Smooth muscle cell (in vitro differentiated cells): ENCODE measurements around the gene TLK1. TPM values are rescaled to one million over a fixed set of nuclear protein-coding genes. Genes with fewer than 3 reads are reported as not detected.

Experiments used
- DNase-seq: peaks from one replicate; lab custom pipeline; 2025; ENCODE audit not compliant: unreplicated experiment; lab: John Stamatoyannopoulos, UW
- H2AFZ ChIP-seq: fragments of 200-600 bp; sonication (generic); 2 replicates; pipeline ENCODE4 v1.6.0; 2016; ENCODE audit warnings: antibody characterized with exemption, low read depth, mild to moderate bottlenecking
- H3F3A ChIP-seq: fragments of 200-600 bp; sonication (generic); 2 replicates; pipeline ENCODE4 v1.6.0; 2017; ENCODE audit warnings: antibody characterized with exemption, low read depth
- H3K27ac ChIP-seq: fragments of 200-600 bp; sonication (generic); 2 replicates; pipeline ENCODE4 v1.5.1; 2016; ENCODE audit warnings: low read depth, mild to moderate bottlenecking
- H3K27me3 ChIP-seq: fragments of 200-600 bp; sonication (generic); 2 replicates; pipeline ENCODE4 v1.6.1; 2016; ENCODE audit warnings: low read depth, mild to moderate bottlenecking
- H3K36me3 ChIP-seq: fragments of 200-600 bp; sonication (generic); 2 replicates; pipeline ENCODE4 v1.5.1; 2016; ENCODE audit warnings: low read depth
- H3K4me1 ChIP-seq: fragments of 200-600 bp; sonication (generic); 2 replicates; pipeline ENCODE4 v1.5.1; 2016; ENCODE audit warnings: low read depth
- H3K4me2 ChIP-seq: fragments of 200-600 bp; sonication (generic); 2 replicates; pipeline ENCODE4 v1.6.0; 2016; ENCODE audit warnings: mild to moderate bottlenecking
- H3K4me3 ChIP-seq: fragments of 200-600 bp; sonication (generic); 2 replicates; pipeline ENCODE4 v1.5.1; 2016; ENCODE audit warnings: mild to moderate bottlenecking
- H3K79me2 ChIP-seq: fragments of 200-600 bp; sonication (generic); 2 replicates; pipeline ENCODE4 v1.6.0; 2016; ENCODE audit warnings: low read depth, mild to moderate bottlenecking
- H3K9ac ChIP-seq: fragments of 200-600 bp; sonication (generic); 2 replicates; pipeline ENCODE4 v1.6.0; 2016; ENCODE audit warnings: low read depth
- H3K9me3 ChIP-seq: fragments of 200-600 bp; sonication (generic); replicated peaks from 2 replicates; pipeline ENCODE4 v1.5.1; 2016; ENCODE audit warnings: low read depth
- H4K20me1 ChIP-seq: fragments of 200-600 bp; sonication (generic); 2 replicates; pipeline ENCODE4 v1.6.0; 2016; ENCODE audit warnings: low read depth
- CTCF ChIP-seq: fragments of 200-600 bp; sonication (generic); IDR thresholded peaks from 2 replicates; pipeline ENCODE4 v1.5.1; 2017; ENCODE audit warnings: borderline replicate concordance, mild to moderate bottlenecking, antibody characterized with exemption; ENCODE audit not compliant: insufficient read depth, poor library complexity, severe bottlenecking
- WGBS: methylation state at CpG from one replicate; pipeline ENCODE4 v1.1.7; 2016; ENCODE audit warnings: low lambda C conversion rate; 5-methylcytosine and 5-hydroxymethylcytosine counted together
- polyA plus RNA-seq: library from polyadenylated mRNA; unstranded; fragments of >200 nt; fragmentation: Nextera tagmentation; extraction: Ambion mirVana; gene quantifications from 2 replicates; pipeline ENCODE4 v1.2.1, GENCODE V29; 2016
- total RNA-seq: library from RNA; depleted of rRNA; stranded (reverse); fragments of >200 nt; gene quantifications from 2 replicates; pipeline ENCODE4 v1.2.3, GENCODE V29; 2014

Gene TLK1
- total and polyA plus RNA-seq, 2 experiments from 2014 or later = 3.2 to 20.0 TPM

- Histone ChIP-seq H2AFZ (peak overlapping the region; percentile 100), H3K36me3 (no peaks in the 10 kb centered on the region), H3K27me3 (no peaks in the 10 kb centered on the region), H3K9ac (peak overlapping the region; percentile 95), H3K27ac (peak overlapping the region; percentile 96), H3K4me2 (peak overlapping the region; percentile 83), H3K4me3 (peak overlapping the region; percentile 99), H3K4me1 (peaks cover 17% of the 10 kb centered on the region), H3F3A (peaks cover 7% of the 10 kb centered on the region), H3K79me2 (peaks cover 32% of the 10 kb centered on the region), H4K20me1 (peaks cover 36% of the 10 kb centered on the region), H3K9me3 (no peaks in the 10 kb centered on the region)
- DNase-seq = peak; percentile 44
- 10% methylated on average over 17 of the region's 65 CpGs for WGBS
- TF ChIP-seq CTCF = no peak
These were observed 455 bp upstream of the TLK1 start for GRCh38 chr2:171160956-171161740.

GRCh38 chr2:171159372-171160118 is 1.1 kb downstream of the TLK1 start:
- H3K27me3 ChIP-seq = no peaks in the 10 kb centered on the region
- peaks cover 48% of the 10 kb centered on the region for H3K79me2 ChIP-seq
- under 1% methylated on average over 30 of the region's 38 CpGs for WGBS
- peak; percentile 66 for DNase-seq
- H3K4me2 ChIP-seq = peak overlapping the region; percentile 83
- no peaks in the 10 kb centered on the region for H3K9me3 ChIP-seq
- peaks cover 52% of the 10 kb centered on the region for H4K20me1 ChIP-seq
- H3K9ac ChIP-seq = peak overlapping the region; percentile 95
- peaks cover 7% of the 10 kb centered on the region for H3F3A ChIP-seq
- peak; percentile 33 for TF ChIP-seq CTCF
- peak overlapping the region; percentile 96 for H3K27ac ChIP-seq
- peaks cover 23% of the 10 kb centered on the region for H3K4me1 ChIP-seq
- H3K36me3 ChIP-seq = no peaks in the 10 kb centered on the region
- peak overlapping the region; percentile 100 for H2AFZ ChIP-seq
- H3K4me3 ChIP-seq = peak overlapping the region; percentile 99

GRCh38 chr2:171158790-171159371 is 1.8 kb downstream of the TLK1 start:
- DNase-seq = no peak
- peaks cover 54% of the 10 kb centered on the region for H3K79me2 ChIP-seq
- H3K9ac ChIP-seq = peak overlapping the region; percentile 95
- TF ChIP-seq CTCF = no peak
- peak overlapping the region; percentile 96 for H3K27ac ChIP-seq
- H3F3A ChIP-seq = peaks cover 7% of the 10 kb centered on the region
- no peaks in the 10 kb centered on the region for H3K27me3 ChIP-seq
- 1% methylated on average over 15 of the region's 15 CpGs for WGBS
- peak overlapping the region; percentile 83 for H3K4me2 ChIP-seq
- no peaks in the 10 kb centered on the region for H3K9me3 ChIP-seq
- peak overlapping the region; percentile 99 for H3K4me3 ChIP-seq
- H3K36me3 ChIP-seq = no peaks in the 10 kb centered on the region
- peak overlapping the region; percentile 100 for H2AFZ ChIP-seq
- peaks cover 59% of the 10 kb centered on the region for H4K20me1 ChIP-seq
- peaks cover 23% of the 10 kb centered on the region for H3K4me1 ChIP-seq
